Neutrophil (primary cell): ENCODE results near the gene BMI1.
"Not testable (repeated sequence)": the region's sequence is repeated elsewhere in the genome, so short reads cannot be mapped to it uniquely, and the experiment has no call there.

Source experiments
- H3K27ac ChIP-seq: fragments of 200-600 bp; sonication (generic); 2 replicates; pipeline ENCODE4 v1.5.1; 2016; ENCODE audit warnings: mild to moderate bottlenecking, moderate library complexity
- H3K27me3 ChIP-seq: fragments of 200-600 bp; sonication (generic); 2 replicates; pipeline ENCODE4 v1.6.0; 2016; ENCODE audit warnings: mild to moderate bottlenecking
- H3K36me3 ChIP-seq: fragments of 200-600 bp; sonication (generic); 2 replicates; pipeline ENCODE4 v1.5.1; 2017
- H3K4me1 ChIP-seq, 2 experiments: fragments of 200-600 bp in 1 of 2; sonication (generic) in 1 of 2; 1 replicate in 1 of 2; 2 replicates in 1 of 2; pipeline versions ENCODE4 v1.5.1 to v1.6.1; 2013 to 2016; ENCODE audit warnings: low read depth in 1 of 2, low read length in 1 of 2, mild to moderate bottlenecking in 1 of 2, moderate library complexity in 1 of 2; ENCODE audit not compliant: control insufficient read depth in 1 of 2, insufficient read depth in 1 of 2
- H3K4me3 ChIP-seq, 2 experiments: fragments of 200-600 bp in 1 of 2; sonication (generic) in 1 of 2; 1 replicate in 1 of 2; 2 replicates in 1 of 2; pipeline ENCODE4 v1.5.1; 2013 to 2016; ENCODE audit warnings: low read depth in 1 of 2, low read length in 1 of 2, mild to moderate bottlenecking in 1 of 2, moderate library complexity in 1 of 2
- H3K9me3 ChIP-seq: fragments of 200-600 bp; sonication (generic); 2 replicates; pipeline ENCODE4 v1.5.1; 2016
- CTCF ChIP-seq: fragments of 200-600 bp; sonication (generic); IDR thresholded peaks from 2 replicates; pipeline ENCODE4 v1.5.1; 2016; ENCODE audit warnings: antibody characterized with exemption

The BMI1 gene

GRCh38 chr10:22308390-22308789 is 12.5 kb upstream of the BMI1 start:
- no peak overlapping the region for H3K4me3 ChIP-seq

DNA sequence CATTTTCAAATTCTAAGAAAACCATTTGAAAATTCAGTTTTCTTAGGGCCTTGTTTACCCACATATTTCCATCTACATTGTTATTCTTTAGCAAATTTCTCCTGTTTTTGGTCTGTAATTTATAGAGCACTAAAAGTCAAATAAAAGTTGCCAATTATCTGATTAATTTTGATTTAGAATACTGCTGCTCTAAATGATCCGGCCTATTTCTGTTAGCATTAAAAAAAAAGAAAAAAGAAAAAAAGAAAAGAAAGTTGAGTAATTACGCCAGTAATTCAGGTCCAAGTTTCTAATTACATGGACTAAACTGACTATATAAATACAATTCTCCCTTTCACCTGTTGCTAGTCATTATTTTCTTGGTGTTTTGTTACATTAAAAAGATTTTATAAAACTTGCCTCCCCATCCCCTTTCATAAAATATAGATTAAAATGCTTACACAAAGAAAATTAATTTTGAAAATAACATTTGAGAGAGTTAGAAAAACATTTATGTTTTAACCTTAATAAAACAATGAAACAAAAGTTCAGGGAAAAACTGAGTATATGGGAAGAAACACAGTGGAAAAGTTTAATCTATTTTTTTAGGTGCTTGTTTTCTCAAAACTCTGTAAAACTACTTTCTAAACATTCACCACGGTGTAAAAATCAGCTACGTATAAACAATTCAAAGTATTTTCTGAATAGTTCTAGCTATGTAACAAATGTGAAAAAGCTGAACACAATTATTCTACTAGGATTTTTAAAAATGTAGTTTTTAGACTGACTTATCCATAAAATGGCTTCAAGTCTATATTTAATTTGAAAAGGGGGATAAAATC is 11.5 kb upstream of the BMI1 start:
- Histone ChIP-seq H3K4me1 (no peaks in the 10 kb centered on the region), H3K4me3 (no peak overlapping the region), H3K9me3 (no peaks in the 10 kb centered on the region), H3K27ac (no peak overlapping the region), H3K27me3 (no peaks in the 10 kb centered on the region), H3K36me3 (no peaks in the 10 kb centered on the region)
- no peak for TF ChIP-seq CTCF

More at GRCh38 chr10:22308390-22308789, 12.5 kb upstream of the BMI1 start:
- Histone ChIP-seq H3K27me3 (no peaks in the 10 kb centered on the region), H3K36me3 (no peaks in the 10 kb centered on the region), H3K27ac (no peak overlapping the region), H3K9me3 (no peaks in the 10 kb centered on the region), H3K4me1 (no peaks in the 10 kb centered on the region)
- TF ChIP-seq CTCF: no peak

DNA sequence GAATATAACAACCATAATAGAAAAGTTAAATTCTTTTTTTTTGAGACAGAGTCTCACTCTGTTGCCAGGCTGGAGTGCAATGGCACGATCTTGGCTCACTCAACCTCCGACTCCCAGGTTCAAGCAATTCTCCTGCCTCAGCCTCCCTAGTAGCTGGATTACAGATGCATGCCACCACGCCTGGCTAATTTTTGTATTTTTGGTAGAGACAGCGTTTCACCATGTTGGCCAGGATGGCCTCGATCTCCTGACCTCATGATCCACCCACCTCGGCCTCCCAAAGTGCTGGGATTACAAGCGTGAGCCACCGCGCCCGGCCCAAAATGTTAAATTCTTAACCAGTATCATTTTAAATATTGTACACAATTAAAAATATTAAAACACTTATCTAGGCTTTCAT is 10.9 kb upstream of the BMI1 start:
- not testable (repeated sequence) for H3K4me3 ChIP-seq, H3K27ac ChIP-seq, H3K36me3 ChIP-seq, H3K4me1 ChIP-seq, H3K9me3 ChIP-seq, H3K27me3 ChIP-seq

GRCh38 chr10:22310928-22311327 is 10.0 kb upstream of the BMI1 start:
- H3K27ac ChIP-seq: no peak overlapping the region
- no peak for TF ChIP-seq CTCF
- H3K36me3 ChIP-seq: no peaks in the 10 kb centered on the region
- H3K27me3 ChIP-seq: no peaks in the 10 kb centered on the region
- peaks cover 14% of the 10 kb centered on the region in 2 experiments for H3K4me1 ChIP-seq
- no peaks in the 10 kb centered on the region for H3K9me3 ChIP-seq
- H3K4me3 ChIP-seq: no peak overlapping the region

- no peak for TF ChIP-seq CTCF
- H3K36me3 ChIP-seq: no peaks in the 10 kb centered on the region
- peak overlapping the region in 1 of 2 experiments; percentile 94 for H3K4me3 ChIP-seq
- peaks cover 31 to 32% of the 10 kb centered on the region in 2 experiments for H3K4me1 ChIP-seq
- peaks cover 6% of the 10 kb centered on the region for H3K27me3 ChIP-seq
- H3K27ac ChIP-seq: peak overlapping the region; percentile 18
- H3K9me3 ChIP-seq: no peaks in the 10 kb centered on the region
Observed at GRCh38 chr10:22314852-22315251, 6.0 kb upstream of the BMI1 start.

DNA sequence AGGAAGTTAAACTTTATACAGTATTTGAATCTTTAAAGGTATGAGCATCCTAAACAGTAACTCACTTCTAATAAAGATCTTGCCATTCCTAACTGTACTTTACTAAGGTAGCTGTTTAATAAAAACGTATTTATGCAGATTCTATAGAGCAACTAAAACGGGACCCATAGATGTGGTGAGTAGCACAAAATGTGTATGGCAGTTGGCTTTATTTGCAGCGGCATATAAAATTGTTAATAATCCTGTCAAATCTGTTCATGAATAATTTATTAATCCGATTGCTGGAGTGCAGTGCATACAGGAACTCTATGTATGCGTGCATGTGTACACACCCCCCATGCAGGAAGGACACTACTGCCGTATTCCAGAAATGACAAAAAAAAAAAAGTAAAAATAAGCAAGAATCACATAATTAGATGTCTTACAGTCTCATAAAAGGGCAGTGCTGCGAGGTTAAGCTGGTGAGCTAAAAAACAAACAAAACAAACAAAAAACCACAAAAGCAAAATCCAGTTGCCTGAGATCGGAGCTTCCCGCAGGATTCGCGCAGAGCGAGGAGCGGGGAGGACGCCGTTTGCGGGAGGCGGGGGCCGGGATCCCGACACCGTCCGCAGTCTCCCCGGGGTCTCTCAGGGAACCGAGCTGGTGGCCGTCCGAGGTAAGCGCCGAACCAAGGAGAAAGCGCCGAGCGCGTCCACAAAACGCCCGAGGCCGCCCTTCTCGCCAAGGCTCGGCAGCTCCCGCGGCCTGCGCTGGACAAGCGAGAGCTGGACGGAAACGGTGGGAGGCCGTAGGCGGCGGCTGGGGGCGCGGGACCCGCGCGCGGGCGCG is 5.2 kb upstream of the BMI1 start:
- no peaks in the 10 kb centered on the region for H3K36me3 ChIP-seq
- peak overlapping the region; percentile 90 for H3K27ac ChIP-seq
- peaks cover 36 to 37% of the 10 kb centered on the region in 2 experiments for H3K4me1 ChIP-seq
- no peaks in the 10 kb centered on the region for H3K9me3 ChIP-seq
- peaks cover 10% of the 10 kb centered on the region for H3K27me3 ChIP-seq
- TF ChIP-seq CTCF: no peak
- H3K4me3 ChIP-seq: peak overlapping the region; percentile 81 to 94
